Measurements from ENCODE around the gene GIMAP7. TPM values are rescaled to one million over a fixed set of nuclear protein-coding genes. Genes with fewer than 3 reads are reported as not detected.
"Not testable (repeated sequence)": the region's sequence is repeated elsewhere in the genome, so short reads cannot be mapped to it uniquely, and the experiment has no call there.

The GIMAP7 gene
- total RNA-seq, 1 donor from 2014 or later, result 4.4 TPM

DNA sequence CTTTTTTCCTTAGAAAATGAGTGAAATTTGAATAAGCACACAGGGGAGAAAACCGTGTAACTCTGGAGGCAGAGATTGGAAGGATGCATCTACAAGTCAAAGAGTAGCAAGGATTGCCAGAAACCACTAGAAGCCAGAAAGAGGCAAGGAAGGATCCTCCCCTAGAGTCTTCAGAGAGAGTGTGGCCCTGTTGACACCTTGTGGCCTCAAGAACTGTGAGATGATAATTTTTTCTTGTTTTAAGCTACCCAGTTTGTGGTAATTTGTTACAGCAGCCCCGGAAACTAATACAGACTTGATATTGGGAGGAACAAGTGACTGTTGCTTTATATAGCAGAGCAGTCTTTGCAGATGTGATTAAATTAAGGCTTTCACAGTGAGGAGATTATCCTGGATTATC lies 3.6 kb upstream of the GIMAP7 start:
- DNase-seq (ENCODE audit: low spot score) (no peak), ATAC-seq (no peak)

DNA sequence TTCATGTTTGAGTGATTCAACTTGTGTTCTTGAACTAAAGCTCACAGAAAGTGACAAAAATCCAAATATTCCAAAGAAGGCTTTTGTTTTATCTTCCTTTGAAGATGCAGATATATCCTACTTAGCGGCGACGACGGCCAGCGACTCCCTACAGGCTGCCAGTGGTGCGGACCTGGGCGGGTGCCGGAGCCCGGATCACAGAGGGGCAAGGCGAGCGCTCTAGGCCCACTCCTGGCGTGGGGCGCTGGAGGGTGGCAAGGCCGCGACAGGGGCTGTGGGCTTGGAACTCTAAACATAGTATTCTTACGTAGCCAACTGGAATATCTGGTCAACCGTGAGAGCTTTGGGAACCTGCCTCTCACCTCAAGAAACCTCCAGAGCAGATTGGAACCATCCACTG lies 914 bp upstream of the GIMAP7 start:
- ATAC-seq (no peak), DNase-seq (ENCODE audit: low spot score) (no peak)

DNA sequence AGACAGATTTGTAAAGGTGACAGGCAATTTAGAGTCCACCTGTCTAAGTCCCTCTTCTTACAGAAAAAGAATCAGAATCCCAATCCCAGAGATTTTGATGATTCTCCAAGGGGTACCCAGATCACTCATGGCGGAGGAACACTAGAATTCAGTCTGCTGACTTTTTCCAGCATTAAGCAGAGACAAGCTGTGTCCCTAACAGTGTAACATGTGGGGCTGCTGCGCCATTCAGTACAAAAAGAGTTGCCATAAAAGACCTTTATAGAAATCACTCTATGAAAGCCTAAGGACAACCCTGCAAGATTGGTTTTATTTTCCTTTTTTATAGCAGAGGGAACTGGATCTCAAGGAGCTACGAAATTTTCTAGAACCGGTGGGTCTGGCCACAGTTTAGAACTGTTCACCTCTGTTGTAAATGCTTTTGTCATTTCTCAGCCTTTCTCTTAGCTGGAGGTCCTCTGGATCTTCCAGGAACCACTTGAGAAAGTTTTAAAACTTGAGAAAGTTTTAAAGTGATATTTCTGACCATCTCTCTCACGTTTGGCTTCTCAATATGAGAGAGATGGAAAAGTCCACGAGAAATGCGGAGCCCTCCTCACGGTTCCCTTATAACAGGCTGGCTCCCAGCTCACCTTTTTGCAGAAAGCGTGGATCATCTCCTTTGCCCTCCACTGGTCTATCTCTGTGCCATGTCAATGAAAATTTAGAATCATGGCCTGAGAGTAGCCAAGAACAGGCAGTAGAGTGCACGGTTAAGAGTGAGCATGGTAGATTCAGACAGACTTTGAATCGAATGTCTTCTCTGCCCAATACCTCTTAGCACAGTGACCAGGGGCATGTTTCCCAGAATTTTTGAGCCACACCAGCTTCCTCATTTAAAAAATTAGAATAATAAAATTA lies 826 bp downstream of the GIMAP7 start:
- ATAC-seq, result peak; percentile 28
- no peak for DNase-seq (ENCODE audit: low spot score)

DNA sequence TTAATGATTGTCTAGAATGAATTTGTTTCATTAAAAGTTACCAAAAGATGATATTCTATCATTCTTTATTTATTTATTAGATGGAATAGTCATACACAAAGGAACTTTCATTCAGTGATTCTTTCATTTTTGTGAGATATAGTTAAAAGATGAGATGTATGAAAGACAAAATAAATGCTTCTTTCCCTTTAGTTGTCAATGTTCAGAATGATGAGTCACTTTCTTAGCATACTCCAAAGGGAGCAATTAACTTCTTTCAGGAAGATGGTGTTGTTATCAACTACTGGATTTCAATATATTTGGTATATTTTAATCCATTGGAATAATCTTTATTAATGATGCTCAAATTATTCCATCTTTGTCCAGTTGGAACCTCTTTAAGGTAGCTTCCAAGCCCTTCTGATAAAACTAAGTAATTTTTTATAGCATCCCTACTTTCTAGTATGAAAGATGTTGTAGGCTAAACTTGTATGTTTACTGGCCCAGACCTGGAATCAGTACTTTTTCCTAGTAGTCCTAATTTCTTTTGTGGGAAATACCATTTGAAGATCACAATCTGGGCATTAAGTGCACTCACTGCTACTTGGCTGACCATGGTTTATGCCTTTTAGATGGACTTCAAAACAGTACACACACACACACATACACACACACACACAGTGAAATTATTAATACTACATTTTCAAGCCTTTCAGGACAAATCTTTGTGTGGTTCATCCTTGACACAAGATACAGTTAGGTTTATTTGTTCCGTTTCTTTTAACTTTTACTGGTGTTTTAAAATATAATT lies 2.5 kb downstream of the GIMAP7 start:
- no peak for DNase-seq (ENCODE audit: low spot score)

DNA sequence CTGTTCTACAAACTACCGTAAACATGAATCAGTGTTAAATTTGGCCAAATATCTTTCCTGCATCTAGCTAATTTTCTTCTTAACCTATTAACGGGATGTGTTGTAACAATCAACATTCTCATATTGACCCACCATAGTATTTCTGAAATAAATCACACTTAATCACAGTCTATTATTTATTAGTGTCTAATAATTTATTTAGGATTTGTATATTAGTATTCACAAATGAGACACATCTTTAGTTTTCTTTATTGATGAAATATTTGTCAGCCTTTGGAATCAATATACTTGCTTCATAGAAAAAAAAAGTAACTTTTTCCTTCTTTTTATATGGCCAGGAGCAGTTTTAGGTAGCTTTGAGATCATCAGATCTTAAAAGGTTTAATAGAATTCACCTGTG lies 4.6 kb downstream of the GIMAP7 start:
- DNase-seq (ENCODE audit: low spot score) (no peak), ATAC-seq (no peak)

More for the DNA sequence above, 2.5 kb downstream of the GIMAP7 start:
- no peak for ATAC-seq

DNA sequence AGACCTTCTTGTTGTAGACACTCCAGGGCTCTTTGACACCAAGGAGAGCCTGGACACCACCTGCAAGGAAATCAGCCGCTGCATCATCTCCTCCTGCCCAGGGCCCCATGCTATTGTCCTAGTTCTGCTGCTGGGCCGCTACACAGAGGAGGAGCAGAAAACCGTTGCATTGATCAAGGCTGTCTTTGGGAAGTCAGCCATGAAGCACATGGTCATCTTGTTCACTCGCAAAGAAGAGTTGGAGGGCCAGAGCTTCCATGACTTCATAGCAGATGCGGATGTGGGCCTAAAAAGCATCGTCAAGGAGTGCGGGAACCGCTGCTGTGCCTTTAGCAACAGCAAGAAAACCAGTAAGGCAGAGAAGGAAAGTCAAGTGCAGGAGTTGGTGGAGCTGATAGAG lies 5.5 kb downstream of the GIMAP7 start:
- ATAC-seq (no peak), DNase-seq (ENCODE audit: low spot score) (no peak)

DNA sequence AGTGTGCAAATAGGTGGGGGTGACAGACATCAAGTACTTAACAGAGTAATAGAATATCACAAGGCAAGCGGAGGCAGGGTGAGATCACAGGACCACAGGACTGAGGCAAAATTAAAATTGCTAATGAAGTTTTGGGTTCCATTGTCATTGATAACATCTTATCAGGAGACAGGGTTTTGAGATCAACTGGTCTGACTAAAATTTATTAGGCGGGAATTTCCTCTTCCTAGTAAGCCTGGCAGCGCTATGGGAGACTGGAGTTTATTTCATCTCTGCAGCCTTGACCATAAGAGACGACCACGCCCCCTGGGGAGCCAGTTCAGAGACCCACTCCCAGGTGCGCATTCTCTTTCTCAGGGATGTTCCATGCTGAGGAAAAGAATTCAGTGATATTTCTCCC lies 8.3 kb downstream of the GIMAP7 start:
- ATAC-seq; DNase-seq (ENCODE audit: low spot score): not testable (repeated sequence)

DNA sequence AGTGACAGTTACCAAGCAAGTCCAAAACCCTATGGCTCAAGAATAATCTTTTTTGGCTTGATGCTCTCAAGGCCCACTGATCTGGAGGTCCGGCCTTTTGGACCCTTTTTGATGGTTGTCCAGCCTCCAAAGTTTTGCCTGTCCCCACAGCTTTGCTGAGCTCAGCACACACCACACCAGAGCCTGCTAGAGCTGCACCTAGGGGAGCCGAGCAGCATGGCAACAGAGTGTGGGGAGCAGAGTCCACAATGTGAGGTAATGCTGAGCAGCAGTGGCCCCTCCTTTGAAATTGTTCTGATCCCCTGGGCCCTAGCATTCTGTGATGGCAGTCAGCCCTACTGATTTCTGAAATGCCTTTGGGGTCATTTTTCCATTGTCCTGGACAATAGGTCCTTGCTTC lies 9.3 kb downstream of the GIMAP7 start:
- no peak for DNase-seq (ENCODE audit: low spot score)
- ATAC-seq, result no peak

DNA sequence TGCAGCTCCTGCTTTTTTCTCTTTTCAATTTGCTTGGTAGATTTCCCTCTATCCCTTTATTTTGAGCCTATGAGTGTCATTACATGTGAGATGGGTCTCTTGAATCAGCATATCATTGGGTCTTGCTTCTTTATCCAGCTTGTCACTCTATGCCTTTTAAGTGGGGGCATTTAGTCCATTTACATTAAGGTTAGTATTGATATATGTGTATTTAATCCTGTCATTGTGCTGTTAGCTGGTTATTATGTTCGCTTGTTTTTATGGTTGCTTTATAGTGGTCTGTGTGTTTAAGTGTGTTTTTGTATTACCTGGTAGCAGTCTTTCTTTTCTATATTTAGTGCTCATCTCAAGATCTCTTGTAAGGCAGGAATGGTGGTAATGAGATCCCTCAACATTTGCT lies 17.0 kb downstream of the GIMAP7 start:
- DNase-seq (ENCODE audit: low spot score) (no peak), ATAC-seq (no peak)

DNA sequence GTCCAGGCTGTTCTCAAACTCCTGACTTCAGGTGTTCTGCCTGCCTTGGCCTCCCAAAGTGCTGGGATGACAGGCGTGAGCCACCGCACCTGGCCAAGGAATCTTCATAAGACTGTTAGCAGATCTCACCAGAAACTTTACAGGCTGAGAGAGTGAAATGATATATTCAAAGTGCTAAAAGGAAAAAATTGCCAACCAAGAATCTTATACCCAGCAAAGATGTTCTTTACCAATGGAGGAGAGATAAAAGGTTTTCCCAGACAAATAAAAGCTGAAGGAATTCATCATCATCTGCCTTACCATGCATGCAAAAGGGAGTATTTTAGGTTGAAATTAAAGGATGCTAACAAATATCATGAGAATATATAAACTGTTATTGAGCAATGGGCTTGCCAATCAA lies 23.6 kb downstream of the GIMAP7 start:
- no peak for DNase-seq (ENCODE audit: low spot score)
- ATAC-seq, result no peak

DNA sequence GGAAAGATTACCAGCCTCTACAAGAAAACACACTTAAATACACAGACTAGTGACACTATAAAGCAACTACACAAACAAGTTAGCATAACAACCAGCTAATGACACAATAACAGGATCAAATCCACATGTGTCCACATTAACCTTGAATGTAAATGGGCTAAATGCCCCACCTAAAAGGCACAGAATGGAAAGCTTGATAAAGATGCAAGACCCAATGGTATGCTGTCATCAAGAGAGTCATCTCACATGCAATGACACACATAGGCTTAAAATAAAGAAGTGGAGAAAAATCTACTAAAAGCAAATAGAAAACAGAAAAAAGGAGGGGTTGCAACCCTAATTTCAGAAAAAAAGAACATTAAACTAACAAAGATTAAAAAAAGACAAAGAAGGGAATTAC lies 38.5 kb downstream of the GIMAP7 start:
- DNase-seq (ENCODE audit: low spot score) (no peak), ATAC-seq (no peak)

DNA sequence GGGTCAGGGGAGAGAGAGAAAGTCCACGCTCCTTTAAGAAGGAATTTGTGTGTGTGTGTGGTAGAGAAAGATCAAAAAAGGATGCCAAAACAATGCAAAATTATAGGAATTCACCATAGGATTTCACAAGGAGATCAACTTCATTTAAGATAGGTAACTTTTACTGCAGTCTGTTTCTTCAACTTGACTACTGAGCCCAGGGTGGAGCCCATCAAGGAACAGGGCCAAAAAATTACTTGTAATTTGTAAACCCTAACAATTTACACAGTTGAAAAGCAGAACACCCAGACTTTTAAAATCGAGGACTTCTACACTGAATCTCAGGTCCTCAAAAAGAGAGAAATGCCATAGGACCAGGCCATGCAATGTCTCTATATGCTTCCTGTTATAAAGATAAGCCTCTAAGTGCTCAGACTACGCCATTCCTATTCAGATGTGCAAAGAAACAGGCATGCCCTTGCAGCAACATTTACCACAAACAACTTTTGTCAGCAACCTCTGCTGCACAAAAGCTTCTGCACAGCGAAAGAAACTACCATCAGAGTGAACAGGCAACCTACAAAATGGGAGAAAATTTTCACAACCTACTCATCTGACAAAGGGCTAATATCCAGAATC lies 42.0 kb downstream of the GIMAP7 start:
- DNase-seq (ENCODE audit: low spot score) (no peak), ATAC-seq (peak; percentile 60)

DNA sequence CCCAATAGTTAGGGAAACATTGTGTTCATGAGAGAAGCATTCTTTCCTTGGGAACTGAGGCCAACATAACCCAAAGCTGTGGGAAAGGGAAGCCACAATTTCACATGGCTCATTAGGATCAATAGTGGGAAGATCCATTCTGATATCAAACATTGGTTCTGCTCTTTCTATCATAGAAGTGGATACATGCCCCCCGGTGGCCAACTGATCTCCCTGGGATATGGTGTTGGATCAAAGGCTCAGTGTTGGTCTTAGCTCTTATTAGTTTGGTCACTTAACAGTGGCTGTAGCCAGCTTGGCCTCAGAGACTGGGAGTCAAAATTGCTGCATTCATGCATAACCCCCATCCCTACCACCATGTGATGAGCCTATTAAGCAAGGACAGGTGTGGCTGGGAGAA lies 45.8 kb downstream of the GIMAP7 start:
- no peak for ATAC-seq

DNA sequence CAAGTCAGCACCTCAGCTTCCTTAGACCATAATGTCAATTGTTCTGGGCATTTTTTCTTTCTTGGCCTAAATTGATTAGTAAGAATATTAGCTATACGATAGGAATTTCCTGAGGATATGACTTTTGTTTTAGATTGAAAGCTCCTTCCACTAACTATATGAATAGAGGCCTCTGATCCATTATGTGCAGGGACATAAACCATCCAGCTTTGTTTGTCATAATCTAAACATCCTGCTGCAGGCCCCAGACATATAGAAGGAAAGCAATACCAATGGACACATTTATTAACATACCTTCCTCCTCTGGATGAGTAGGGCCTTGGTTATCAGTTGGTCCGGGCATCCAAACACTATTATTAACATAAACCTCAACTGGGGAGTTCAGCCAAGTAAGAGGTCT lies 48.2 kb downstream of the GIMAP7 start:
- ATAC-seq, result no peak
- no peak for DNase-seq (ENCODE audit: low spot score)

More for the DNA sequence above, 45.8 kb downstream of the GIMAP7 start:
- no peak for DNase-seq (ENCODE audit: low spot score)

DNA sequence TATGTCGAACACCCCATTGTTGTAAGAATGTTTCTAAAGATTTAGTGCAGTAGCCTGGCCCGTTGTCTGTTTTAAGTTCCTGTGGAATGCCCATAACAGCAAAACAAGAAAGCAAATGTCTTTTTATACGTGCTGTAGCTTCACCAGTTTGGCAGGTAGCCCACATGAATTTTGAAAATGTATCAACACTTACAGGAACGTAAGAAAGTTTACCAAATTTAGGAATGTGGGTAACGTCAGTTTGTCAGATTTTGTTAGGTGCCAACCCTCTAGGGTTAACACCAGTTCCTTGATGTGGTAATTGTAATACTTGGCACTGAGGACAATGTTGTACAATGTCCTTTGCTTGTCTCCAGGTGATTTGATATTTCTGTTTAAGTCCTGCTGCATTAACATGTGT lies 49.3 kb downstream of the GIMAP7 start:
- DNase-seq (ENCODE audit: low spot score) (no peak), ATAC-seq (no peak)

DNA sequence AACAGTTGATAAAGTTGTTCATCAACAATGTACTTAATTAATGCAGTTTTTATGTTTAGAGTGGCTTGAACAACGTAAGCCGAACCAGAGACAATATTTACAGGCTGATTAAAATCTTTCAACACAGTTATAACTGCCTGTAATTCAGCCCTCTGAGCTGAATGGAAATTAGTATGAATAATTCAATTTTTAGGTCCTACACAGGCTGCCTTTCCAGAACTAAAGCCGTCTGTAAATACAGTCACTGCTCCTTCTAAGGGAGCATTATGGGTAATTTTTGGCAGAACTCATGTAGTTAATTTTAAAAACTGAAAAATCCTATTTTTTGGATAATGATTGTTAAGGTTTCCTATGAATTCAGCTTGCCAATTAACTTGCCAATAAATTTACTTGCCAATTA lies 49.9 kb downstream of the GIMAP7 start:
- no peak for DNase-seq (ENCODE audit: low spot score)
- no peak for ATAC-seq

DNA sequence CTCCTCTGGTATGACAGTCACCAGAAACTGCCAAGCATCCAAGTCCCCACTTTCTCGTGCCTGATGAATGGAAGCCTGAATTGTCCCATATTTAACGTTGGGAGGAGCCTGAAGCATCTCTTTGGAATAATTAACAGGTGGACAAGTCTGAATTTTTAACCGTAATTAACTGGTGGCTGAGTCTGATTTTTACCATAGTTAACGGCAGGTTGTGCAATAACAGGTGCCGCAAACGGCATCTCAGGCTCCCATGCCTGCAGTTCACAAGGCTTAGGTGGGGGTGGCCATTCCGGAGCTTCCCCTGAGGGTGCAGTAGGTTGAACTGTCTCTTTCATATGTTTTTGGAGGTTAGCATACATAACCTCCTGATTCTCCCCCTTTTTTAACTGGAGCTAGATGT lies 50.6 kb downstream of the GIMAP7 start:
- DNase-seq (ENCODE audit: low spot score), result no peak
- ATAC-seq, result no peak

DNA sequence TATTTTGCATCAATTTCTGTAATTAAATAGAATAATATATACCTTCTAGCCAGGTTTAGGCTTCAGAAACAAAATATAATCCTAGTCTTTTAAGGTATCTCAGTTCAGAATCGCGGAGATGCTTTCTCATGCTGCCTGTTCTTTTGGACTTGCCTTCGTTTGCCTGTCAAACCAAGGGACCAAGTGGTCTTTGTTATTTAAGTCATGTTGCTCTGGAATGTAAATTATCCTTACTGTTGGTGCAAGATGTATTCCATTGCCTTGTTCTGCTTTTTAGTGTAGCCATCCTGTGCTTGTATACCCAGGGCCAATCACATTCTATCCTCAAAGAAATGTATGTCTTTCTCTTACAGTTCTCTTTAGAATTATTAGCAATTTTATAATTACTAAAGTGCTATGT lies 51.5 kb downstream of the GIMAP7 start:
- ATAC-seq (no peak), DNase-seq (ENCODE audit: low spot score) (no peak)

DNA sequence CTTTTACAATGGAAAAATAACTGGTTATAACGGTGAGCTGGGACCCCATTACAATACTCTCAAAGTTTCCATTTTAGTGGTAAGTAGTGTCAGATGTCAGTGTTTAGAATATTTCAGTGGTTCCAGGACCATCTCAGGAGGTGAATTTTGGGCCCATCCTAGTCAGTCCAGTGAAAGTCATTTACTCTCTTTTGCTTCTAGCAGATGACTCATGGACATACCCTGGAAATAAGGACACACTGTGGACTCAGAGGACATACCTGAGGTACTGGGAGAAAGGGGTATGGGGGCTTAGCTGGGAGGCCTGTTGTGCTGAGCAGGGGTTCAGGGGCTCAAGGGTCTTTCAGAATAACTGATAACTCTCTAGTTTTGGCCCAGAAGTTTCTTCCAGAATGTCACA lies 51.9 kb downstream of the GIMAP7 start:
- ATAC-seq, result no peak
- DNase-seq (ENCODE audit: low spot score), result no peak

DNA sequence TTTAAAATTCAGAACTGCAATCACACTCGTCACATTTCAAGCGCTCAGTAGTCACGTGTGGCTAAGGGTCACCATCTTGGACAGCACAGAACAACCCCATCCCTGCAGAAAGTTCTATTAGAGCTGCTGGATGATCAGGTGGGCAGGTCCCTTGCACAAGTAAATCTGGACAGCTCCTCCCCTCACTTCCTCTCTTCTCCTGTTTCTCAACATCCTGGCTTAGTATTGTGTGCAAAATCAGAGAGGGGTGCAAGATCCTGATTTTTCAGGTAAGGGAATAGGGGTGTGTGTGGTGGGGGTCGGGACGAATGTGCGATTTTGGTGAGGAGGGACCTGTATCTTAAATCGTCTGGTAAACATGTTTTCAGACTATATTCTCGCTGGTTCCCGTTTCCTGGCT lies 52.5 kb downstream of the GIMAP7 start, which contains the start of gene GIMAP4:
Gene GIMAP4, plus strand, starts transcription at position 222 of the 400 bp plus-strand sequence. CDS start 2,512 bp downstream, outside the sequence.
- no peak for DNase-seq (ENCODE audit: low spot score)
- ATAC-seq, result peak; percentile 58

DNA sequence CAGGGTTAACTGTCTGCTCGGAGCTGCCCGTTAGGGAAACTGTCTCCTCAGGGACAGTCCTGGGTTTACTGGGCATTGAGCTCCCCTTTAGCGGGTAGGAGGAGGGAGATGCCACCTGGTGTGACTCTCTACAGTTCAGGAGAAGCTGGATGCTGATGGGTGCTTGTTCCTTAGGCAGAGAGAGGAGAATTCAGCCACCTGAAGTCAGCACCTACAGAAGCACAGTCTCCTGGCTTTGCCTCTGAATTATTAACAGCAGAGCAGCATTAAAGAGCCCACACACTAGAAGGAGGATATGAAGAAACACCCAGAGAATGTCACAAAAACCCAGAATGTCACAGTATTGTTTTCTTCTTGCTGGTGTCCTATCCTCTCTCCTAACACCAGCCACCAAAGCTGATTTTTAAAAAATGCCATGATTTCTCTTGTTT lies 53.2 kb downstream of the GIMAP7 start:
- peak; percentile 15 for ATAC-seq
- DNase-seq (ENCODE audit: low spot score), result no peak

Measured in left lobe of liver (tissue), 2 donors.